IPS-NIHi7 (cell line): ENCODE measurements around the gene CDH6.

Experiments used
- DNase-seq: peaks from one replicate; pipeline ENCODE4 v3.0.0; 2012; ENCODE audit warnings: mixed read lengths; ENCODE audit errors: extremely low spot score

Gene CDH6

GRCh38 chr5:31193591-31194467, at the start of gene CDH6:
Gene CDH6, plus strand, starts transcription at chr5:31193686. Its CDS starts 73,788 bp downstream, at chr5:31267474.
- peak; percentile 85 for DNase-seq

GRCh38 chr5:31144364-31144763, 49.1 kb upstream of the CDH6 start:
- DNase-seq = no peak

GRCh38 chr5:31148959-31149475, 44.5 kb upstream of the CDH6 start:
- DNase-seq = no peak

- no peak for DNase-seq
Measured at GRCh38 chr5:31153521-31153920, 40.0 kb upstream of the CDH6 start.

- no peak for DNase-seq
Measured at GRCh38 chr5:31156631-31157160, 36.8 kb upstream of the CDH6 start.

- DNase-seq = no peak
Measured at GRCh38 chr5:31157720-31158119, 35.8 kb upstream of the CDH6 start.

GRCh38 chr5:31158686-31159085, 34.8 kb upstream of the CDH6 start:
- no peak for DNase-seq

GRCh38 chr5:31161781-31162181, 31.7 kb upstream of the CDH6 start:
- DNase-seq = no peak

GRCh38 chr5:31165729-31166128, 27.8 kb upstream of the CDH6 start:
- no peak for DNase-seq

GRCh38 chr5:31169379-31169778, 24.1 kb upstream of the CDH6 start:
- no peak for DNase-seq

- no peak for DNase-seq
Measured at GRCh38 chr5:31172881-31173280, 20.6 kb upstream of the CDH6 start.

- no peak for DNase-seq
Measured at GRCh38 chr5:31173614-31174013, 19.9 kb upstream of the CDH6 start.

GRCh38 chr5:31181376-31181987, 12.0 kb upstream of the CDH6 start:
- no peak for DNase-seq

- no peak for DNase-seq
Measured at GRCh38 chr5:31182136-31182535, 11.3 kb upstream of the CDH6 start.

- no peak for DNase-seq
Measured at GRCh38 chr5:31185951-31186350, 7.5 kb upstream of the CDH6 start.

- peak; percentile 35 for DNase-seq
Measured at GRCh38 chr5:31186672-31187267, 6.7 kb upstream of the CDH6 start.

- DNase-seq = no peak
Measured at GRCh38 chr5:31187591-31187990, 5.9 kb upstream of the CDH6 start.

- no peak for DNase-seq
Measured at GRCh38 chr5:31192442-31192841, 1.0 kb upstream of the CDH6 start.

GRCh38 chr5:31193116-31193515, 370 bp upstream of the CDH6 start:
- DNase-seq = no peak

- no peak for DNase-seq
Measured at GRCh38 chr5:31194468-31194813, 955 bp downstream of the CDH6 start.

GRCh38 chr5:31194892-31195555, 1.5 kb downstream of the CDH6 start:
- DNase-seq = no peak

GRCh38 chr5:31196309-31196708, 2.8 kb downstream of the CDH6 start:
- peak; percentile 49 for DNase-seq
